ENCODE data around the gene GNAL. TPM values are rescaled to one million over a fixed set of nuclear protein-coding genes. Genes with fewer than 3 reads are reported as not detected.

GNAL gene
- total and polyA plus RNA-seq, 7 donors = 0.46 to 25.1 (median 13.2) TPM

DNA sequence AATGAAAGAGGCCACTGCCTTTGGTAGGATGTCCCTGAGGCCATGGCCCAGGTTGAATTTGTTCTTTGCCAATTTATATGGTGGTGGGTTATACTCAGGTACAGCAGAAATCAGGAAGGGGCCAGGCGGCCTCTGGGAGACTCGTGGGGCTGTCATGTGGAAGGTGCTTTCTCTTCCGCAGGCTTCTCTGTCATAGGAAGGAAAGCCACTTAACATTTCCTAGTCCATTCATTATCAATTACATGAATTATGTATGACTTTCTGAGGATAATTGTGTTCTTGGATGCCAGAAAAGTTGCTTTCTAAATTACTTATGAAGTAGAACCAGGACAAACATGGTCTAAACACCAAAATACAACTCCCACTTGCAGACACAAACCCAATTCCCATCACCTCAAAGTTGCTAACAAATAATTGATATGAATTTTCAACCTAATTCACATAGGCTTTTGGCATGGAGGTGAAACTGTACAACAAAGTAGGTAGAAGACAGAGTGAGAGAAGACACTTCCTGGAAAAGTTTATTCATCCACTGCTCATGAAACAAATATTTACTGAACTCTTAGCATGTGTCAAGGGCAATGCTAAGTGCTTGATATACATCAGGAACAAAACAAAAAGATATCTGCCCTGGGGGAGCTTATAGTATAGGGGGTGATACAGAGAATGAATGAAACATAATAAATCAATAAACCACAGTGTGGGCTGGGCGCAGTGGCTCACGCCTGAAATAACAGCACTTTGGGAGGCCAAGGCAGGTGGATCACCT is 111.7 kb downstream of the GNAL start:
- DNase-seq = no peak
- 67 to 80% methylated on average over 5 of the region's 5 CpGs for WGBS, 2 donors
- H3K27me3 ChIP-seq = no peaks in the 10 kb centered on the region
- H3K36me3 ChIP-seq = no peaks in the 10 kb centered on the region
- intact Hi-C loops (cut with DNase I) = no loop called here
- H3K9me3 ChIP-seq = no peaks in the 10 kb centered on the region
- no peak overlapping the region for H3K27ac ChIP-seq
- H3K4me1 ChIP-seq = no peaks in the 10 kb centered on the region
- H3K4me3 ChIP-seq = no peak overlapping the region
- TF ChIP-seq, protein P1, sequence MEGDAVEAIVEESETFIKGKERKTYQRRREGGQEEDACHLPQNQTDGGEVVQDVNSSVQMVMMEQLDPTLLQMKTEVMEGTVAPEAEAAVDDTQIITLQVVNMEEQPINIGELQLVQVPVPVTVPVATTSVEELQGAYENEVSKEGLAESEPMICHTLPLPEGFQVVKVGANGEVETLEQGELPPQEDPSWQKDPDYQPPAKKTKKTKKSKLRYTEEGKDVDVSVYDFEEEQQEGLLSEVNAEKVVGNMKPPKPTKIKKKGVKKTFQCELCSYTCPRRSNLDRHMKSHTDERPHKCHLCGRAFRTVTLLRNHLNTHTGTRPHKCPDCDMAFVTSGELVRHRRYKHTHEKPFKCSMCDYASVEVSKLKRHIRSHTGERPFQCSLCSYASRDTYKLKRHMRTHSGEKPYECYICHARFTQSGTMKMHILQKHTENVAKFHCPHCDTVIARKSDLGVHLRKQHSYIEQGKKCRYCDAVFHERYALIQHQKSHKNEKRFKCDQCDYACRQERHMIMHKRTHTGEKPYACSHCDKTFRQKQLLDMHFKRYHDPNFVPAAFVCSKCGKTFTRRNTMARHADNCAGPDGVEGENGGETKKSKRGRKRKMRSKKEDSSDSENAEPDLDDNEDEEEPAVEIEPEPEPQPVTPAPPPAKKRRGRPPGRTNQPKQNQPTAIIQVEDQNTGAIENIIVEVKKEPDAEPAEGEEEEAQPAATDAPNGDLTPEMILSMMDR (IDR thresholded peaks at IDR 0.05) = no peak
- no peak for TF ChIP-seq EP300 (IDR thresholded peaks at IDR 0.05)
- no peak for TF ChIP-seq POLR2AphosphoS5 (IDR thresholded peaks at IDR 0.05)
- no peak for TF ChIP-seq POLR2A (IDR thresholded peaks at IDR 0.05)

DNA sequence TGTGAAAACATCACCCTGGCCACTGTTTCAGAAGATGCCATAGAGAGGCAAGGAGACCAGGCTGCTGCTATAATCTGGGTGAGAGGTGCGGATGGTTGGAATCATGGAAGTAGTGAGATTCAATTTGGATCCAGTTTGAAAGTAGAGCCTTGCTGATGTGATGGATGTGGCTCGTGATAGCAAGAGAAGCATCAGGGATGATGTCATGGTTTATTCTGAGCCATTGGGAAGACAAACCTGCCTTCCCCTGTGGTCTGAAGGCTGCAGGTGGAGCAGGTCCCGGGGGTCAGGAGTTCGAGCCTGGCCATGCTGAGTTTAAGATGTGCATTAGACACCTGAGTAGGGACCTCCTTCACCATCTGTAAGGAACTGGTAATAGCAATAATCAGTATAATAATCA is 112.5 kb downstream of the GNAL start:
- no peaks in the 10 kb centered on the region for H3K9me3 ChIP-seq
- 86 to 87% methylated on average over 4 of the region's 4 CpGs for WGBS, 2 donors

DNA sequence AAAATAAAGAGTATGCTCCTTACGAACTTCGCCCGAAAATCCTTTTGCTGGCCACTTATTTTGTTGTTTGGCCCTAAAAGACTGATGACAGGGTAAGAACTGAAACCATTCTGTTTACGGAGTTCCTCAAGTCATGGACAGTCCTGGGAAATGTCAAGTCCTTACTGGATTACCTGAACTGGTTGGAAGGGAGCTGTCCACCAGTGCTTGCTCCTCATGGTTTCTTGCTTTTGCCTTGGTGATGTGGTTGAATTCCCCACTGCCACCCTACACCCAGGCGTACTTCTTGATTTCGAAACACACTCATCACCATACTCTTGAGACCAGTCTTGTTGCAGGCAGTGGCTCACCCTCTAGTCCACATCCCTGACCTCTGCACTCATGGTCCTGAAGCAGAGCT is 113.1 kb downstream of the GNAL start:
- no peaks in the 10 kb centered on the region for H3K27me3 ChIP-seq
- H3K4me1 ChIP-seq = no peaks in the 10 kb centered on the region
- WGBS, 2 donors = 94% methylated on average over 6 of the region's 6 CpGs
- TF ChIP-seq, protein P1 (IDR thresholded peaks at IDR 0.05) = no peak
- TF ChIP-seq EP300 (IDR thresholded peaks at IDR 0.05) (no peak), POLR2AphosphoS5 (IDR thresholded peaks at IDR 0.05) (no peak), POLR2A (IDR thresholded peaks at IDR 0.05) (no peak)
- H3K36me3 ChIP-seq = no peaks in the 10 kb centered on the region
- no peak overlapping the region for H3K27ac ChIP-seq
- H3K4me3 ChIP-seq = no peak overlapping the region
- no peak for DNase-seq
- H3K9me3 ChIP-seq = no peaks in the 10 kb centered on the region
- intact Hi-C loops (cut with DNase I) = no loop called here

More for the DNA sequence above, 112.5 kb downstream of the GNAL start:
- Histone ChIP-seq H3K4me1 (no peaks in the 10 kb centered on the region), H3K36me3 (no peaks in the 10 kb centered on the region), H3K27ac (no peak overlapping the region), H3K4me3 (no peak overlapping the region), H3K27me3 (no peaks in the 10 kb centered on the region)
- DNase-seq = no peak
- intact Hi-C loops (cut with DNase I) = no loop called here
- no peak for TF ChIP-seq POLR2A (IDR thresholded peaks at IDR 0.05)
- TF ChIP-seq, protein P1 (IDR thresholded peaks at IDR 0.05) = no peak
- no peak for TF ChIP-seq POLR2AphosphoS5 (IDR thresholded peaks at IDR 0.05)
- TF ChIP-seq EP300 (IDR thresholded peaks at IDR 0.05) = no peak

DNA sequence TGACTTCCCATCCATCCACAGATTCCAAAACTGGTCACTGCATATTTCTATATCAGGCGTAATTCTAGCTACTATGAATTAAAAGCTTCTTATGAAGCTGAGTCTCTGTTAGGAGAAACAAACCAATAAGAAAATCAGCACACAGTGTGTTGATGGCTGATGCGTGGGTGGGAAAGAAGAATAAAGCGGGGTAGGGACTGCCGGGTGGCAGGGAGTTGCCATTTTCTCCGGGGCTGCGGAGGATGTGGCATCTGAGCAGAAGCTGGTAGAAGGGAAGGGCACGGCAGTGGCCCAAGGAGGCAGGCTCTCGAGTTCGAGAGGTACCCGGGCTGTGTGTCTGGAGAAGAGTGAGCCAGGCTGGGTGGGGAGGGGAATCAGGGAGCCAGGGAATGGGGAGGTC is 113.5 kb downstream of the GNAL start:
- Histone ChIP-seq H3K4me3 (no peak overlapping the region), H3K27ac (no peak overlapping the region), H3K9me3 (no peaks in the 10 kb centered on the region), H3K36me3 (no peaks in the 10 kb centered on the region), H3K4me1 (no peaks in the 10 kb centered on the region), H3K27me3 (no peaks in the 10 kb centered on the region)
- TF ChIP-seq POLR2A (IDR thresholded peaks at IDR 0.05) (no peak), POLR2AphosphoS5 (IDR thresholded peaks at IDR 0.05) (no peak), EP300 (IDR thresholded peaks at IDR 0.05) (no peak)
- TF ChIP-seq, protein P1 (IDR thresholded peaks at IDR 0.05) = no peak
- DNase-seq = no peak
- WGBS, 2 donors = 93 to 94% methylated on average over 10 of the region's 10 CpGs
- intact Hi-C loops (cut with DNase I) = no loop called here

DNA sequence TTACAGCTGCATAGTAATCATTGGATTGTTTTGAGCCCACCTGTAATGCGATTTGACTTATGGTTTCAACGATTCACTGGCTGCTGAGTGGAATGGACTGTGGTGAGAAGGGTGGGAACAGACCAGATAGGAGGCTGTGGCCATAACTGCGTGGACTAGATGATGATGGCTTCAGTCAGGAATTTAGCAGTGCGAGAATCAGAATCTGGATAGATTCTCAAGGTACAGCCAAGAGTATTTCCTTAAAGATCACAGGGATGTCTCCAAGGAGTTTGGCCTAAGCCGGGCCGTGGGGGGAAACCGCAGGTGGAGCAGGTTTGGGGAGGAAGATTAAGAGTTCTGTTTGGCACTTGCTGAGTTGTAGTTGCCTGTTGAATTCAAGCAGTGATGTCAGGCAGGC is 118.2 kb downstream of the GNAL start:
- Histone ChIP-seq H3K27ac (no peak overlapping the region), H3K9me3 (no peaks in the 10 kb centered on the region), H3K4me3 (no peak overlapping the region), H3K4me1 (no peaks in the 10 kb centered on the region), H3K27me3 (no peaks in the 10 kb centered on the region), H3K36me3 (no peaks in the 10 kb centered on the region)
- TF ChIP-seq POLR2AphosphoS5 (IDR thresholded peaks at IDR 0.05) (no peak), POLR2A (IDR thresholded peaks at IDR 0.05) (no peak)
- TF ChIP-seq, protein P1 (IDR thresholded peaks at IDR 0.05) = no peak
- no peak for DNase-seq
- 92 to 95% methylated on average over 7 of the region's 7 CpGs for WGBS, 2 donors
- intact Hi-C loops (cut with DNase I) = no loop called here

All from sigmoid colon (tissue), 7 donors.